HG03457 (cell line): ENCODE data around the gene LPGAT1.
"Not testable (repeated sequence)": the region's sequence is repeated elsewhere in the genome, so short reads cannot be mapped to it uniquely, and the experiment has no call there.

ENCODE experiments used
- ATAC-seq: cut with Tn5 transposase; IDR thresholded peaks from one replicate; pipeline ENCODE4 v1.9.1; 2021; ENCODE audit warnings: moderate number of reproducible peaks; ENCODE audit not compliant: unreplicated experiment

The LPGAT1 gene

DNA sequence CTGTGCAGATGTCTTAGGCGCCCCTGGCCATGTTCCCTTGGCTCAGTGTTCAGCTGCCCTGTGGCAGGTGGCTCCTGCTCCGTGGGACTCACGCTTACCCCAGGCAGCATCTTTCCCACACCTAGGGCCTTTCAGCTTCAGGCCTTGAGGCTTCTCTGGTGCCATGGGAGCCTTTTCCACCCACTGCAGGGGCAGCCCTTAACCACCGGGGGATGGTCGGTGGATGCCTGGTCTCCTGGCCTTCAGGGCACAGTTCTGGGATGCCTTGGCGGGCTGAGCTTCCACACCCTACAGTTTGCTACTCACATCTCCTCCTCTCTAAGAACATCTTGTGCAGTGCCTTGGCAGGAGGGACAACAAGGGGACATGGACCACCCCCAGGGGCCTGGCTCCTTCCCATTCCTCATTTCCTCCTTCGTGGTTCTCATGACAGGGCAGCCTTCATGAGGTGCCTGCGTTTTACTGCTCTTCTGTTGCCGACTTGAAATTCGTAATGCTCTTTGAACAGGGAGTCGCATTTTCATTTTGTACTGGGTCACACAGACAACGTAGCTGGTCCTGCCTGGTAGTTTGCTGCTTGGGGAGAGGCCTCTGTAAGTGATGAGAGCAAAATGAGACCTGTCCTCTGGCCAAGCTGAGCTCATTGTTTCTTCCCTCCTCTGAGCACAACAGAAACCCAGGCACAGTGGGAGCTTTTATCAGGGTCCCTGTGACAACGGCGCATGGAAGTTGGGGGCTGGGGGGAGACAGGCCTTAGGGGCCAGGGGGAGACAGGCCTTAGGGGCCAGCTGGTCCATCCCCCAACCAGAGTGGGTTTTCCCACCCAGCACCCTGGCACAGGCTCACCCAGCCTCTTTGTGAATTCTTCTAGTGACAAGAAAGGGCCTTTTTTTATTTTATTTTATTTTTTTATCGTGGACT lies 93.2 kb downstream of the LPGAT1 start:
- ATAC-seq = no peak

DNA sequence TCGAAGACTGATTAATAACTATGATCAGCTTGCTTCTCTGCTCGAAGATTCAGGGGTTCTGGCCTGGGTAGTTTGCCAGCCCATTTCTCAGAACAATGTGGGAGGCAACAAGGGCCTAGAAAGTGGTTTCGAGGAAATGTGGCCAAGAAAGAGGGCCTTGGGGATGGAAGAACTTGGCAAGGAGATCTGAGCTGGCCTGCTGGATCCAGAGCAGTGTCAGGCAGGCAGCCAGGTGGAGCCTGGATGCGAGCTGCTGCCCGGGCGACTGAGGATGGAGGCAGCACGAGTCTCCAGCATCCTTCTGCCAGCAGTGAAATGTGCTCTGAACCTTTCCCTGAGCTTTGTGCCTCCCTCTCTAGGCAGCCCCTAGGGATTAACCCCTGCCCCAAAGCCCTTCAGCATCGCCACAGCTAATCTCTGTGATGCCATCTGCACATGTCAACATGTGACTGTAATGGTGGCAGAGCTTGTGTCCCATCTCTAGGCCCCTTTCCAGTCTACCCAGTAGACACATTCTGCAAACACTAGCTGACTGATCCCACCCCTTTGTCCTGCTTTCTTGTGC lies 94.1 kb downstream of the LPGAT1 start:
- no peak for ATAC-seq

DNA sequence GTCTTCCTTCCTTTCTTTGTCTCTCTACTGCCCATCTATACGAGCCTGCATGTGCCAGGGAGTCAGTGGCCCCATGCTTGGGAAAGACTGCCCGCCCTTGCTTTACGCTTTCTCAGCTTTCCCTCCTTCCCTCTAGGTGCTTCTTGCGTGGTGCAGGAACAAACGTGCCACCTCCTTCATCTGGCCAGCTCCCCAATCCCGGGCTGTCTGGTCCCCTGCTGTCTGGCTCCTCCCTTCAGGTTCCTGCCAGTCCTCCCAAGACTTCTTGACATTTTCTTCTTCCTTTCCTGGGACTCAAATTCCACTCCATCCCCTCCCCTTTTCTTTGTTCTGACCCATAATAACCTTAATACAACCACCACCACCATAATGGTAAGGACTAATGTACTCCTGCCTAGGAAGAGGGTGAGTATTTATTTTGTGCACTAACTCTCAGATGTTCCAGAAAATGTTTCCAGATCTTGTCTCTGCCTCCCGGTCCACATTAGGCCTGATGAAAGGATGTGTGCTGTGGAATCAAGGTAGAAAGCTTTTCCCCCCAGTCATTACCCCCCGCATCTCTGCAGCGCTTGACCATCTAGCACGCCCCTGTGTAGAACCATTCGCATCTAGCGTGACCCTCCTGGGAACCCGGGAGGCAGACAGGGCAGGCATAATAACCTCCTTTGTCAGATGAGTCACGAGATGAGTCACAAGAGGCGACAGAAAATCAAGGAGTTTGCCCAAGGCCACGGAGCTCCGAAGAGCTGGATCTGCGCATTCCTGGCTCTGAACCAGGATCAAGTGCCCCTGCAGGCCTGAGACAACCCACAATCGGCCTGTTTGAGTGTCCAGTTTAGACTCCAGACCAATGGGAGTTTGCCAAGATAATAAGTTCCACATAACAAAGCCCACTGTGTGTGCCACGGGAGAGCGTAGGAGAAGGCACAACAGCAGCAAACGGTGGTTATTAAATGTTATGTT lies 95.1 kb downstream of the LPGAT1 start:
- ATAC-seq = no peak

GRCh38 chr1:211734791-211735190 lies 95.8 kb downstream of the LPGAT1 start:
- ATAC-seq = no peak

DNA sequence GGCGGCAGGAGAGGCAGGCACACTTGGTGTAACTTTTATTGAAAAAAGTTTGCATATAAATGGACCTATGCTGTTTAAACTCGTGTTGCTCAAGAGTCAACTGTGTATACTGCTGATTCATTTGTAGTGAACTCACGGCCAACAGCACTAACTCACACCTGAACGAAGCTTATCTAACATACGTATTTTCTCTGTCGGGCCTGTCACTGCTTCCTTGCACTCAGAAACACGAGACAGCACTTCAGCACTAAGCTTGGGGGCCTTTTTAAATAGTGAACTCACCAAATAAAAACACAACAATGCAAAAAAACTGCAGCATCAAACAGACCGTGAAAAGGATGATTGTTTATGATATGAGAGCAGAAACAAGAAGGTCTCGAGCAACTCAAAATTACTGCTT lies 96.2 kb downstream of the LPGAT1 start:
- ATAC-seq = no peak

DNA sequence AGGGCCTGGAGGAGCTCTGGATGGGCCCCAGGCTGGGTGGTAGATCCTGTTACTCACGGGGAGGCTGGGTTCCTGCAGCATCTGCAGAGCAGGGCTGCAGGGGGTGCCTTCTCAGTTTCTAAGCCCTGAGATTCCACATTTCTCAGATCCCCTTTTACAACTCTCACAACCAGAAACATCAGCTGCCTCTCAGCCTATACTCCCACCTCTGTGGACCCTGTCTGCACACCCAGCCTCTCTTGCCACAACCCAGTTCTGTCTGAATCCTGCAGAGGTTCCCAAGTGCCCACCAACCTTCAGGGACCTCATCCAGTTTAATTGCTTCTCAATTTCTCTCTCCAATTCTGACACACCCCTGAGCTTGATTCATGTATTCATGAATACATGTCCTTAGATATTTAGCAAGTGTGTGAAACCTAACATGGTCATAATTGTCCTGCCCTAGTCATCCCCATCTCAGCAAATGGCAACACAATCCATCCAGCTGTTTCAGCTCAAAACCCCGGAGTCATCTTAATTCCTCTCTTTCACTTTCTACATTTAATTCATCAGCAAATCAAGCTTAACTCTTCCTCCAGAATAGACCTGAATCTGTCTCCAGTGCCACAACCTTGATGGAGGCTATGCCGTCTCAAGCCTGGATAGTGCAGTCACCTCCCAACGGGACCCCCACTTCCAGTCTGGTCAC lies 98.1 kb downstream of the LPGAT1 start:
- no peak for ATAC-seq

- no peak for ATAC-seq
Observed at GRCh38 chr1:211731456-211732292, 98.9 kb downstream of the LPGAT1 start.

GRCh38 chr1:211730347-211730746 lies 100.2 kb downstream of the LPGAT1 start:
- no peak for ATAC-seq

- no peak for ATAC-seq
Observed at GRCh38 chr1:211729238-211729637, 101.3 kb downstream of the LPGAT1 start.

DNA sequence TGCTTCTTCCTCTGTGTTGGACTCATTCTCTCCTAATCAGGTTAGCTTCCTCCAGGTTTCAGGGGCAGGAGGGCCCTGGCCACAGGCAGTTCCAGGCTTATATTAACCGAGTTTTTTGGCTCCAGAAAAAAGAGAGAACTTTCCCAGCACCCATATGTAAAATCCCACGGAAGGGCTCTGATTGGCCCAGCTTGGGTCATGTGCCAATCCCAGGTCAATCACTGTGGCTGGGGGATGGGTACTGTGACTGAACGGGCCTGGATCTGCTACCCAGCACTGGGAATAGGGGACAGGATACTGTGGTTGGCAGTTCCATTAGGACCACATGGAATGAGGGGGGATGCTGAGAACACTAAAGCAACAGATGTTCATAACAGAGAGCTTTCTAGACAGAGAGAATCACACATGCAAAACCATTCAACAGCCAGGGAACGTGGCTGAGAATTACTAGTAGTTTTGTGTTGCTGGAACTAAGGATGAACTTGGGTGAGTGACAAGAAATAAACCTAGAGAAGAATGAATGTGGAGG lies 104.0 kb downstream of the LPGAT1 start:
- ATAC-seq = no peak

DNA sequence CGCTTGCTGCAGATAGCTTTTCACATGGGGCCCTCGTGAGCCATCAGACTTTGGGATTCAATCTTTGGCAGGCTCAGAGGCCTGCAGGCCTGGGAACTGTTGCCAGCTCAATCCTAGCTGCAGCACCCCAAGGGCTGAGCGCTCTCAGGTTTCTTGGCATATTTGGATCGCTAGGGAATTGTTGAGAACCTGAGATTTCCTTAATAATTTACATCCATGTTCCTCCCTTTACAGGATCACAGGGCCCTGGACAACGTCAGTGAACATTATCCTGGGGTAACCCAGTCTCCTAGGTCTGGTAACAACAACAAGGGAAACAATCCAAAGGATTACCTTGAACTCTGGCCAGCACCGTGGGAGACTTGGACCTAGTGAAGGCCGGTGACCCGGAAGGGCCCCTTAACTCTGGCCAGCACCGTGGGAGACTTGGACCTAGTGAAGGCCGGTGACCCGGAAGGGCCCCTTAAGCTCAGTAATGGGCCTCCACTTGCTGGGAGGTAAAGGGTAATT lies 105.8 kb downstream of the LPGAT1 start:
- ATAC-seq = no peak

DNA sequence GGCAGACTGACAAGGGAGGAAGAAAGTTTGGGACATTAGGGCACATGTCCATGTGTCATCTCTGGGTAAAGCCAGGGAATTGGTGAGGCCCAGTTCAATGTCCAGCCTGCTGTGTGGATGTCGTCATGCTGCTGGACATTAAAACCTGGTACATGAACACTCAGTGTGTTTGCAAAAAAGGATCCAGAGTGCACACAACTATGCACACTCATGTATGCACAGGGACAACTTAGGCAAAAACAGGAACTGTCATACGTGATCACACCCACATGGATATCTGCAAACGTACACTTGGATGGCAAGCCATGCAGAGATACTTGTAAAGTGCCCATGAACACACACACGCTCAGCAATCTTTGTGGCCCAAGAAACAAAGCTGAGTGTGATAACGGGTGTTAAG lies 107.3 kb downstream of the LPGAT1 start:
- ATAC-seq = no peak

GRCh38 chr1:211722277-211723175 lies 108.0 kb downstream of the LPGAT1 start:
- no peak for ATAC-seq

DNA sequence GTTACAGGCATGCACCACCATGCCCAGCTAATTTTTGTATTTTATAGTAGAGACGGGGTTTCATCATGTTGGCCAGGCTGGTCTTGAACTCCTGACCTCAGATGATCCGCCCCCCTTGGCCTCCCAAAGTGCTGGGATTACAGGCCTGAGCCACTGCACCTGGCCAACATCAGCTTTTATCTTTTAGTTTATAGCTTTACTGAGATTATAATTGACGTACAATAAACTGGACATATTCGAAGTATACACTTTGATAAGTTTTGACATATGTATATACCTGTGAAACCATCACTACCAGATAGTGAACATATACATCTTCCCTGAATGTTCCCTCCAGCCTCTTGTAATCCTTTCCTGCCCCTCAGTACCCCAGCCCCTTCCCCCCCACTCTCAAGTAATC lies 114.0 kb downstream of the LPGAT1 start:
- ATAC-seq = not testable (repeated sequence)

GRCh38 chr1:211715971-211716370 lies 114.6 kb downstream of the LPGAT1 start:
- ATAC-seq = no peak

GRCh38 chr1:211714154-211714553 lies 116.4 kb downstream of the LPGAT1 start:
- ATAC-seq = no peak

GRCh38 chr1:211713231-211713630 lies 117.3 kb downstream of the LPGAT1 start:
- ATAC-seq = no peak

GRCh38 chr1:211711315-211711705 lies 119.3 kb downstream of the LPGAT1 start:
- ATAC-seq = no peak
